C1 segment of cervical spinal cord (tissue), 14 donors: ENCODE measurements around the gene CITED4.

ENCODE experiments used
- DNase-seq, 14 donors: peaks; one replicate each; lab custom pipeline; 2025; lab: John Stamatoyannopoulos, UW

CITED4 gene

DNA sequence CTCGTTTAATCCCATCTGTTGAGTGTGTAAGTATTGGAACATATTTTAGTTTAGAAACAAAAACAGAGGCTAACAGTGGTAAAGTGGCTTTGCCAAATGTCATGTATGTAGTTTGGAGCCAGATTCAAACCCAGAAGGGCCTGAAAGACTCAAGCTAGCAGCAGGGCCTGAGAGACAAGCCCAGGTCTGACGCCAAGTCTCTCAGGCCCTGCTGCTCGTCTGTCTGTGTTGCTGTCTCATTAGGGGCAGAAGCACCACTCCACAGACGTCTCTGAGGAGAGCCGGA is 8.3 kb downstream of the CITED4 start:
- no peak for DNase-seq

DNA sequence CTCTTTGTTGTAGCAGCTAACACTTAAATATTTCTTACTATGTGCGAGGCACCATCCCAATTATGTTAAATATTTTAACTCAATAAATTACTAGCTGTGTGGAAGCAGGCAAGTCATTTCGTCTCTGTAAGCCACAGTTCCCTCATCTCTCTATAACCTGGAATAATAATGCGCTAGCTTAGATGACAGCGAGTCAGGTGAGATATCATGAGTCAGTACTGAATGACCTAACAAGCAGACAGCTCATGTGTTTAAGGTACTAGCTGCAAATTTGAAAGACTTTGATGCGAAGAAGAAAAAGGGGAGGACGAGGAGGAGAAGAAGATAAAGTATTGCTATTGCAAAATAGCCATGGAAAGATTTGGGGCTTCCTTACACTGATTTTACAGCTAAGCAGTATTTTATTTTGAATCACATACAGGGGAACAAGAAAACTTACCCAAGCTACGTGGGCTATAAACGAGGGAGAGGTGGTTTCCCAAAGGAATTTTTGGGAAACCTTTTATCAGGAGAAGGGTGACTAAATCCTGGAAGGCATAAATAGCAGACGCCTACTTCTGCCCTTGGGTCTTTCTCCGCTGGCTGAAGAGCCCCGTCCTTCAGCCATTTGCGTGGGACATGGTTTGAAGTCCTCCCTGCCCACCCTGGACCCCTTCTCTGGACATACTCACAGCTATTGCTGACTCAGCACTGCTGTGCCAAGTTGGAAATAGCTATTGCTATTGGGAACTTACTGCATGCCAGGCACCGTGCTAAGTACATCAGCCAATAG is 8.9 kb downstream of the CITED4 start:
- no peak for DNase-seq

DNA sequence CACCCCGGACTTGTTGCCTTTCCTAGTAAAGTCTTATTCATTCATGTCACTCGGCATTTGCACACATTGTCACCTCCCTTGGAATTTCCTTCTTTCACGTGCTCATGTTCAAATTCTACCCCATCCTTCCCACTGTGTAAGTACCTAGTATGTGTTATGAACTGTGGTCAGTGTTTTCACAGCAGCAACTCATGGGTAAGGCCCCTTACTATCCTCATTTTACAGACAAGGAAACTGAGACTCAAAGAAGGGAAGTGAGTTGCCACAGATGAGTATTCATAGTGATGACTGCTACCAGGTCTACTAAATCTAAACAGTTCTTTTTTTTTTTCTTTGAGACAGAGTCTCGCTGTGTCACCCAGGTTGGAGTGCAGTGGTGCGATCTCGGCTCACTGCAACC is 10.5 kb downstream of the CITED4 start:
- DNase-seq, result no peak

DNA sequence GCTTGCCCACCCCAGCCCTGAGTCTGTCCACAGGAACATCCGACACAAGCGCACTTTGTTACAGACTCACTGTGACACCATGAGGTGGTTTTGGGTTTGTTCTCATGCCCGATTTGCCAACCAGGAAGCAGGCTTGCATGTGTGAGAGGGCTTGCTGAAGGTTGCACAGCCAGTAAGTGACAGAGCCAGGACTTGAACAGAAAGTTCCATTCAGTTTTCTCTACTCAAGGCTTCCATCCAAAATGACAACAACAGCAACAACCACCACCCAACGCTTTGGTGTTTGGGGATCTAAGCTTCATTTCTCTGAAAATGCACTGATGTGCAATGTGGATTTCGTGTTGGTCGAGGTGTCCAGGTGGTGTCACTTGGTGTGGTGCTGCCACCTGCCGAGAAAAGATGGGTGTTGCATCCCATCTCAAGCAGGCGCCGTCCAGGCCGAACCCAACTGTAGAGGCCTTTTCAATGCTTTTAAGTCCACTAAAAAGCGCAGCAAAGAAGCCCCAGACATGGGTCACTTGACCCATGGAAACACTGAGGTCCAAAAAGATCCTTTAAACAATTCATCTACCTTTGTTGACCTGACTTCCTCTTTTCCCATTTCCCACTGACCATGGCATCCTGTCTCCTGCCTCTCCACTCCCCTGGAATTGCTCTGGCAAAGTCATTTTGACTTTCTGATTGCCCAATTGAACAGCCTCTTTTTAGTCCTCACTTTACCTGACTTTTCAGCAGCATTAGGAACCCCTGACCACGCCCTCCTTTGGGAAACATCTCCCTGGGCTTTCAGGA is 12.2 kb downstream of the CITED4 start:
- peak in 12 of 14 donors; percentile 11 to 63 (median 32) for DNase-seq

DNA sequence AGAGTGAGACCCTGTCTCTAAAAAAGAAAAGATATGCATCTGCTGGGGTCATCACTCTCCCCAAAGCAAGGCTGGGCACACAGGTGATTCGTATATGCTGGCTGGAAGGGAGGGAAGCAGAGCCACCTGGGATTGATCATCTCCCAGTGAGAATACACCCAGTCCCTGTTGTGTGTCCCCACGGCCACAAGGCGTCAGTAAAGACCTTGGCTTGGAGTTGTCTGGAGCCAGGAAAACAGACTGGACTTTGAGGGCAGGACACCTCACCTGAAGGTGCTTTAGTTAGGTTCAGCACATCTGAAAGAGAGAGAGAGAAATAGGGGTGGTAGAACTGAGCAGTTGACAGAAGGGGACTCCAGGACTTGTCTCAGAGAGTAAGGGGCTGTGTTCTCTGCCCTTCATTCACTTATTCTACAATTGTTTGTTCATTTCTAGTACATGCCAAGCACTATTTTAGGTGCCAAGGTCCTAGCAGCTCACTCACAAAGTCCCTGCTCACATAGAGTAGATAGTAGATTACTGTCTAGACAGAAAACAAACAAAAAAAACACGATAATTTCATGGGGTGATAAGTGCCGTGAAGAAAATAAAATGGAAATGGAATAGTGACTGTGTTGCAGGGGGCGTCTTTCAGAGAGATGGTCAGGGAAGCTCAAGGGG is 13.5 kb downstream of the CITED4 start:
- peak in 9 of 14 donors; percentile 8 to 52 (median 16) for DNase-seq

DNA sequence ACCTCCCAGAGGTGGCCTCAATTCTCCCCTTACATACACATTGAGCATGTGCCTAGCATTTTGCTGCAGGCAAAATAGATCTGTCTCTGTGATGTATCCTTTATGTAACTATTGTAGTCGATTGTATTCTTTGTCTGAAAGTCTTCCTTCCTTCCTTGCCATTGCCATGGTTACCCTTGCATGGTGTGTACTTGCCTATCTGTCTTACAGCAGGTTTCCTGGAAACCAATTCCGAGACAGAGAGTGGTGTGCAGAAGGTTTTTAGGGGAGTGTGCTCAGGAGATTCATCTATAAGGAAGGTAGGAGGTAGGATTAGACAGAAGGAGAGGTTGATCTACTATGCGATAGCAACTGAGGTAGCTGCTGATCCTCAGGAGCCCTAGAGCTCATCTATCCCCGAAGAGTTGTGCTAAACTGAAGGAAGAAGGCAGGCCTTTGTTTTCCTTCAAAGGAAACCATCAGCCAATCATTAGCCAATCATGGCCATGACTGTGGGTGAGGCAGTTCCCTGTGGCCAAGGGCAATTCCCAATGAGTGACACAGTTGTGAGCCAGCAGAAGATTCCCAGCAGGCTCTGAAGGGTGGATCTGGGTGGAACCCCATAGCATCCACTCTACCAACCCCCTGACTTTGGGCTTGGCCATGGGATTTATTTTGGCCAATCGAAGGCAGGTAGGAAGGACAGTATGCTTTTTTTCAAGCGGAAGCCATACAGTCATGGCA is 15.0 kb downstream of the CITED4 start:
- no peak for DNase-seq

DNA sequence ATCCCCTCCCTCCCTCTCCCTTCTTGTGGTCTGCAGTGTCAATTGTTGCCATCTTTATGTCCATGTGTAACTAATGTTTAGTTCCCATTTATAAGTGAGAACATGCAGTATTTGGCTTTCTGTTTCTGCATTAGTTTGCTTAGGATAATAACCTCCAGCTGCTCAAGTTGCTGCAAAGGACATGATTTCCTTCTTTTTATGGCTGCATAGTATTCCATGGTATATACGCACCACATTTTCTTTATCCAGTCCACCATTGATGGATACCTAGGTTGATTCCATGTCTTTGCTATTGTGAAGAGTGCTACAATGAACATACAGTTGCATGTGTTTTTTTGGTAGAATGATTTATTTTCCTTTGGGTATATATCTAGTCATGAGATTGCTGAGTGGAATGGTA is 16.3 kb downstream of the CITED4 start:
- no peak for DNase-seq

DNA sequence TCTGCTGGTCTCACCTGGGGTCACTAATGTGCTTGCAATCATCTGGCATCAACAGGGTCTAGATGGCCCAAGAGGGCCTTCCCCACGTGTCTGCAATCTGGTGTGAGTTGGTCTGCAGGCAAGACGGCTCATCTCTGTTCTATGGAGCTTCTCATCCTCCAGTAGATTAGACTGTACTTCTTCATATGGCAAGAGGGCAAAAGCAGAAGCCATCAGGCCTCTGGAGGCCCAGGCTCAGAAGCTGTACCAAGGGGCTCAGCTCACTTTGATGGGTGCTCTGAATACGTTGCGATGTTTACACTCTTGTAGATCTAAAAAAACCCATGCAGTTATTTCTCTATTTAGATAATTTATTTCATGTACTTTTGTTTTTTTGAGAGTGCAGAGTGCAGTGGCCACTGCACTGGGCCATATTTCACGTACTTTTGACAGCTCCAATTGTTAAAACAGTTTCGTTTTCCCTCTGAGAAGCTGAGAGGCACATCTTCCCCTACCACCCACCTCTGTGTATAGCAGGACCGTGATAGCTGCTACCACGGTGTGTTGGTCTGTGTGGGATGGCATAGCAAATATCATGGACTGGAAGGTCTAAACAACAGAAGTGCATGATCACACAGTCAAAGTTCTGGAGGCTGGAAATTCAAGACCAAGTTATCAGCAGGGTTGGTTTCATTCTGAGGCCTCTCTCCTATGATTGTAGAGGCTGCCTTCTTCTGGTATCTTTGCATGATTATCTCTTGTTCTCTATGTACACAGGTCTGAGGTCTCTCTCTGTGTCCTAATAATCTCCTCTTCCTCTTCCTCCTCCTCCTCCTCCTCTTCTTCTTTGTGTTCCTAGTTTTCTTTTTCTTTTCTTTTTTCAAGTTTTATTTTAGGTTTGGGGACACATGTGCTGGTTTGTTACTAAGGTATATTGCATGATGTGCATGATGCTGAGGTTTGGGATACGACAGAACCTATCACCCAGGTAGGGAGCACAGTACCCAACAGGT is 17.0 kb downstream of the CITED4 start:
- DNase-seq, result no peak

DNA sequence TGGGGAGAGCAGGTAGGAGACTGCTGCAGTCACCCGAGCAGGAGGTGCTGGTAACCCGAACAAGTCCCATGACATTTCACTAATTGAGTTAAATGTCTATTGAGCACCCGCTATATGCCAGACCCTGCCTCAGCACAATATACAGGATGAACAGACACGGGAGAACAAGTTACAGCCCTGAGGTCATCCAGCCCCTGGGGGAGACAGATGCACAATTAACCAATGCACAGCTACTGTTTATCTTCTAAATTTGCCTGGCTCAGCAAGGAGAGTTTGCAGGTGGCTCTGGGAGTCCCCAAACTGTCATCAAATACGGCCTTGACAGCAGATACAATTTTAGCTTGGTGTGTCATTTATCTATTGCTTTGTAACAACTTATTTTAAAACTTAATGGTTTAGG is 18.1 kb downstream of the CITED4 start:
- DNase-seq, result no peak

DNA sequence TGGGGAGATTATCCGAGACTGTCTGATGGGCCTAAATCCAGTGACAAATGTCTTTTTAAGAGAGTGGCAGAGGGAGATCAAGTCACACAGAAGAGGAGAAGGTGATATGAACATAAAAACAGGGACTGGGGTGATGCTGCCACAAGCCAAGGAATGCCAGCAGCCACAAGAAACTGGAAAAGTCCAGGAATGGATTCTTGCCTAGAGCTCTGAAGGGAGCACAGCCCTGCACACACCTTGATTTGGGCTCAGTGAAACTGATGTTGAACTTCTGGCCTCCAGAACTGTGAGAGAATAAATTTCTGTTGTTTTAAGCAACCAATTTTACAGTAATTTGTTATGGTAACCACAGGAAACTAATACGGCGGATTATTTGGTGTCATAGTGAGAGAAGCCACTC is 19.5 kb downstream of the CITED4 start:
- DNase-seq, result no peak

DNA sequence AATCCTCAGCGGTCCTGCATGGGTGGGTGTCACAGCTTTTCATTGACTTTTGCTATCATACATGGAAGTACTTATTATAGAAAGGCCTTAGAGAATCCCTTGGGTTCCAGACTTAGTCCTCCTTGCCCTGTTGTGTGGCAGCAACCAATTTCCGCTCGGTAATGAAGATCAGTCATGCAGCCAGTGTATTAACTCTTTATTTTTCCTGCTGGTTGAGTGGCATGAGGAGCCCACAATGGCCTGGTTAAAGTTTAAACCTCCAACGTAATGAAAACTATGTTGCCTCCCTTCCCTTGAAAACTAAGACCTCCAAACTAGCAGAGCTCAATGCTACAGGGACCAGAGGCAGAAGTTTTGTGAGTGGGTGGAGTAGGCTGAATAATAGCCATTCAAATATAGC is 20.0 kb downstream of the CITED4 start:
- no peak for DNase-seq

DNA sequence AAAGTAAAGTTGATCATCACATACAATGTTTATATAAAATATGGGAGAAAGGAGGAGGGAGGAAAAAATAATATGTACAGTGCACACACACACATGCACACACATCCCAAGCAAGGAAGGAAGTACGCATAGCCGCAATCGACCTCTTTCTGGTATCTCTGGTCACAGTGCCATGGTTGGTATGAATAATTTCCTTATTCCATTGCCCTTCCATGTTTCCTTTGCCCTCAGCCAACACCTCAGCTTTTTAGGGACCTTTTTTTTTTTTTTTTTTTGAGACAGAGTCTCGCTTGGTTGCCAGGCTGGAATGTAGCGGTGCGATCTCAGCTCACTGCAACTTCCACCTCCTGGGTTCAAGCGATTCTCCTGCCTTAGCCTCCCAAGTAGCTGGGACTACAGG is 20.6 kb downstream of the CITED4 start:
- no peak for DNase-seq

DNA sequence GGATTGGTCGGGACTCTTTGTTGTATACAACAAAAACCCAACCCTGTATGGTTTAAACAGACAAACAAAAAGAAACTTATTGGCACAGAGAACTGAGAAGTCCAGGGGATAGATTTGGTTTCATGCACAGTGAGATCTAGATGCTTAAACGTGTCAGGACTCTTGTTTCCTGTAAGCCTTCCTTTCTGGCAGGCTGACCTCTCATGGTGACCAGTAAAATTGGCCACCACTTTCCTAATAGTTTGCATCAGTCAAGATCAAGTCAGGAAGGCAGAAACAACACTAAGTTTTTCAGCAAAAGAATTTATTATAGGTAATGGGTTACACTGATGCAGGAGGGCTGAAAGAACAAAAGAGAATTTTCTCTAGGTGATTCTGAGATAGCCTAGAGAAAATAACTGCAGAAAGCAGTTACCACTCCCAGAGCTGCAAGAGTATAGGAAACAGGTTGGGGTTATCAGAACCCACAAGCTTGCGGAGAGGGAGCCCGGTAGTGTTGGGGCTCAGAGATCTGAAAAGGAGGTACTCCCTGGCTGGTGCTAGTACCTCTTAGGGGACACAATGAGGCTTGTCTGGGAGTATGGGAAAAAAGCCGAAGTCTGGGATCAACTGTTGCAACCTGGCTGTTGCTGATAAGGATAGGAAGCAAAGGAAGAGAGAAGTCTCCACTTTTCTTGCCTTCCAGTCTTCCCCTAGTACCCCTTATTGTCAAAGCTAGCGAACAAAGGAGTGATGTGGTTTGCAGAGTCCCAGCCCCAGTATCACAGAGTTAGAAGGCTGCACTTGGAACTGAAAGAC is 21.4 kb downstream of the CITED4 start:
- DNase-seq, result no peak

DNA sequence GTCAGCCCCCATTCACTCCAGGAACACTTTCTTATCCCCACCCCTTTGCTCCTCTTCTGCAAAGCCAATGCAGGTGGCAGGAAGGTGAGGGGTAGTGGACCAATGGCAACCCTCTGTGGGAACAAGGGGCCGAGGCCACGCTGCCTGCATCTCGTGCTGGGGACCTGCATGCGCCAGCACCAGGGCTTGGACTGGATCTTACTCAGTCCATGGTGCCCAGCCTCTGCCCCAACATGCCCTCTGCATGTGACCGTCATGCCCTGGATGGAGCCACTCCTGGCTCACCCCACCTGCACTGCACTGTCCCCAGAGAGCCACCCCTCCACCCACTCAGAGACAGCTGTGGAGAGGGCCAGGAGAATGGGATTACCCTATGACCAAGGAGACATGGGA is 22.2 kb downstream of the CITED4 start:
- no peak for DNase-seq

DNA sequence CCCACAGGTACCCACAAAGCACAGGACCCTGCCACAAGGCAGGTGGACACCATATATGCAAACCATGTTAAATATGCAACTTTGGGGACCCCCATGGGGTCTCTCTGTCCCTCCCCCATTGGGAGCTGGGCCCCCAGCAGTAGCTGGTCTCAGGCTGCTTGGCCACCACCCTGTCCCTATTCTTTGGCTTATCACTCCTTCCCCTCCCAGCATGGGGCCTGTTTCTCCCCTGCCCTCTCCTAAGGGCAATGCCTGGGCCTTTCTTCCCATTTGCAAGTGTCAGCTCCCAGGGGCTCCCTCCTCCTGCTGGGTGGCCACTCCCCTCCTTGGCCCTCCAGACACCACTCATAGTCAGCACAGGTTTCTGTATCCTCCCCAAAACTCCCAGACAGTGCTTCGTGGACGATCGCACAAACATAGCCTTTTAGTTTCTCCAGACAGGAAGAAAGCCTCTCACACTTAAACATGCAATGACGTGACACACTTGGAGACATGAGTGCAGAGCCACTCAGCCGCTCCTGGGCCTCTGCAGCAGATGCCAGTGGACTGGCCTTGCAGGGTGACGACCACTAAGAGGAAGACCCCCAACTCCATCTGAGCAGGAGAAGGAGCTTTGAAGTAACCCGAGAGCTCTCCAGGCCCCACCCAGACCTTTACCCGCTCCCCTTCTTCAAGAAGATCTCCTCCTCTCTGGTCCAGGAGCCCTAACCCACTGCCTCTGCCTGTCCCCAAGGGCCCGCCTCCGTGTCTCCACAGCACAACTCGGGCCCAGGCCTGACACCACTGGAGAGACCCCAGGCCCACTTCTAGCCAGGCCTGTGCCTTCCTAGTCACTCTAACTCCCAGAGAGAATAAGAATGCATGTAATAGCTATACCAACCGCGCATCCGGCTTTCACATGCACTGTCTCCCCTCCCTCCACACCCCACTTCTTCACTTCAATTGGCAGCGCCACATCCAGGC is 22.9 kb downstream of the CITED4 start:
- no peak for DNase-seq

DNA sequence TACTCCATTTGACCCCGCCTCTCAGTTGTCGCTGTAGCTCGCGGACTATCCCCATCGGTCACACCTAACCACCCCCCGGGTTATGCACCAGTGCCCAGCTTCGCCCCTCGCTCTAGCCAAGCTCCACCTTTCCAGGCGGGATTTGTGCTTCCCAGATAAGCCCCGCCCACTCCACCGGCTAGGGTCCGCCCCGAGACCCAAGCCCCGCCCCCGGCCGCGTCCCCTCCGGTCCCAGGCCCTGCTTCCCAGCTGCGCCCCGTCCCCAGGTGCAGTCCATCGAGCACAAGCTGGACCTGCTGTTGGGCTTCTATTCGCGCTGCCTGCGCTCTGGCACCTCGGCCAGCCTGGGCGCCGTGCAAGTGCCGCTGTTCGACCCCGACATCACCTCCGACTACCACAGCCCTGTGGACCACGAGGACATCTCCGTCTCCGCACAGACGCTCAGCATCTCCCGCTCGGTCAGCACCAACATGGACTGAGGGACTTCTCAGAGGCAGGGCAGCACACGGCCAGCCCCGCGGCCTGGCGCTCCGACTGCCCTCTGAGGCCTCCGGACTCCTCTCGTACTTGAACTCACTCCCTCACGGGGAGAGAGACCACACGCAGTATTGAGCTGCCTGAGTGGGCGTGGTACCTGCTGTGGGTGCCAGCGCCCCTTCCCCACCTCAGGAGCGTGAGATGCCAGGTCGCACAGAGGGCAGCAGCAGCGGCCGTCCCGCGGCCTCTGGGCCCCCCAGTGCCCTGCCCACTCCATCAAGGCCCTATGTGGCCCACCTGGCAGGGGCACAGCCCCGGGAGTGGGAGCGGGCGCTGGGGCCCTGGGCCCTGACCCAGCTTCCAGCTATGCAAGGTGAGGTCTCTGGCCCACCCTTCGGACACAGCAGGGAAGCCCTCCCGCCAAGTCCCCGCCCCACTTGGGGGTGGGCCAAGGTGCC is 23.9 kb downstream of the CITED4 start:
- DNase-seq, result no peak

DNA sequence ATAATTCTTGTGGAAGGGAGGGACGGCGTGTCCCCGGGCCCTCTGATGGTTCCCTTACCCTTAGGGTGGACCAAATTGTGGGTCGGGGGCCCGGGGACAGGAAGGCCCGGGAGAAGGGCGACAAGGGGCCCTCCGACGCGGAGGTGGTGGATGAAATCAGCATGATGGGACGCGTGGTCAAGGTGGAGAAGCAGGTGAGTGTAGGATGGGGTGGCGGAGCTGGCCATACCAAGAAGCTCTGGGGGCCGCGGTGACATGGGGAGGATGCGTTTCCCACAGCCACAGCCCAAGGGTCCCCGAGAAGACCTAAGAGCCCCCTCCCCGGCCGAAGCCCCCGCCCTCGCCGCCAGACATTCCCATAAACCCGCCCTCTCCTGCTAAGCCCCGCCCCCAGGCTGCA is 24.6 kb downstream of the CITED4 start:
- no peak for DNase-seq

DNA sequence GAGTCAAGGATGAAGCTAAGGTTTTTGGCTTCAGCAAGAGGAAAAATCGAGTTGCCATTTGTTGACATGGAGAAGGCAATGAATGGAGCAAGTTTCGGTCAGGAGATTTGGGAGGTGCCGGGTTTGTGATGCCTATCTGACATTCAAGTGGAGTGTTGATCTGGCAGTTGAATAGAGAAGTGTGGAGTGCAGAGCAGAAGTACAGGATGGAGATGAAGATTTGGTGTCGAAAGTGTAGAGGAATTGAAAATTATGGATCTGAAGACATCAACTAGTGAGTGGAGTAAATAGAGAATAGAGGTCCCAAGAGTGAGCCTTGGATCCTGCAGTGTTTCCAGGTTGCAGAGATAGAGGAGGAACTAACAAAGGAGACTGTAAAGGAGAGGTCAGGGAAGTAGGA is 25.9 kb downstream of the CITED4 start:
- no peak for DNase-seq
